HS-27A (cell line): ENCODE data around the gene RPP21.

Source experiments
- DNase-seq: peaks from one replicate; pipeline ENCODE4 v3.0.0-alpha.2; 2012; ENCODE audit warnings: low read depth, missing footprints

The RPP21 gene

GRCh38 chr6:30380464-30380863 is 35.5 kb downstream of the RPP21 start:
- no peak for DNase-seq

GRCh38 chr6:30386166-30386565 is 41.2 kb downstream of the RPP21 start:
- DNase-seq, result no peak

GRCh38 chr6:30391240-30391639 is 46.3 kb downstream of the RPP21 start:
- no peak for DNase-seq

GRCh38 chr6:30394139-30394538 is 49.2 kb downstream of the RPP21 start:
- no peak for DNase-seq
